Measurements from ENCODE around the gene RSPH3.
"Not testable (repeated sequence)": the region's sequence is repeated elsewhere in the genome, so short reads cannot be mapped to it uniquely, and the experiment has no call there.

The RSPH3 gene

DNA sequence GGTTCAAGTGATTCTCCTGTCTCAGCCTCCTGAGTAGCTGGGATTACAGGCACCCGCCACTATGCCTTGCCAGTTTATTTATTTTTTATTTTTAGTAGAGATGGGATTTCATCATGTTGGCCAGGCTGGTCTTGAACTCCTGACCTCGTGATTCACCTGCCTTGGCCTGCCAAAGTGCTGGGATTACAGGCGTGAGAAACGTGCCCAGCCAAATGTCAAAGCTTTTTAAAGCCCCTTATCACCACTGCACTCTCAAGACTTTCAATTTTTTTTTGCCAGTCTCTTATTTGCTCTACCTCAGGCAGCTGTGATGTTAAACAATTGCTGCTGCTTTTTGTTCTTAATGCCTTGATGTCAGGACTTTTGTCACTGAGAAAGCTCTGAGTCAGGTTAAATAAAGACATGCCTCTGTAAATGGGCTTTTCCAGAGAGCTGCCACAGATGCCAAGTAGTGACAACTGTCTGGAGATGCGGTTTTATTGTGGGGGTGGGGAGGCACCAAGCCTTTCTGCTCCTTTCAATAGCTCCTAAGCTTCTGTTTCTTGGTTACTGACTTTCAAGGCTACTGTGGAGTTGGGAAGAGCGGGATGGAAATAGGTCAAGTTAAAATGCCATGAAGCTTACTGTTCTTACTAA is 29.2 kb downstream of the RSPH3 start:
- DNase-seq = no peak

- DNase-seq = no peak
Observed at GRCh38 chr6:158969148-158969547, 30.9 kb downstream of the RSPH3 start.

GRCh38 chr6:158963020-158963808 is 36.8 kb downstream of the RSPH3 start:
- DNase-seq = no peak

DNA sequence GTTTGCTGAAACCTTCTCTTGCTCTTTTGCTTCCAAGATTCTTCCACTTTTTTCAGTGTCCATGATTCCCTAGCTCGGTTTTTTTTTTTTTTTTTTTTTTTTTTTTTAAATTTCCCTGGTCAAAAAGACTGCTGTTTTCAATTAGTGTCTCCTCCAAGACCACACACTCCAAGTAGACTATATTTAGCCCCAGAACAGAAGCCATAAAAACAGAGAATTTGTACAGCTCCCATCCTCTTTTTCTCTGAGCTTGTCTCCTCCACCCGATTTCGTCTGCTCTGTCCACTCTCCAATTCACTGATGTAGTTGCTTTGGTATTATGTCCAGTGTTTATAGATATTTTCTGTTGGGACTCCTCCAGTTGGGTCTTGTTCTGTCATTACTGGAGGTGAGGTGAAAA is 37.6 kb downstream of the RSPH3 start:
- DNase-seq = no peak

DNA sequence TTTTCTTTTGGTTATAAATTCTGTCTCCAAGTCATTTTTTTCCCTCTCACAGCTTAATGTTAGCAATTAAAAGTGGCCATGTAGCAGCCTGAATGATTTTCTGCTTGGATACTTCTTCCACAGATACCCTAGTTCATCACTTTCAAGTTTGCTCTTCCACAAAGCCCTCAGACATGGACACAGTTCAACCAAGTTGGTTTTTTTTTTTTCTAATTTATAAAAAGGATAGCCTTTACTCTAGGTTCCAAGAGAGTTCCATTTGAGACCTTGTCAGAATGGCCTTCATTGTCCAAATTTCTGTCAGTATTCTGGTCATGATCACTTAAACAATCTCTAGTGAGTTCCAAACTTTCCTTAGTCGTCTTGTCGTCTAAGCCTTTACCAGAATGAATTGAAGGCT is 40.0 kb downstream of the RSPH3 start:
- no peak for DNase-seq

- DNase-seq = no peak
Observed at GRCh38 chr6:158959552-158959951, 40.5 kb downstream of the RSPH3 start.

DNA sequence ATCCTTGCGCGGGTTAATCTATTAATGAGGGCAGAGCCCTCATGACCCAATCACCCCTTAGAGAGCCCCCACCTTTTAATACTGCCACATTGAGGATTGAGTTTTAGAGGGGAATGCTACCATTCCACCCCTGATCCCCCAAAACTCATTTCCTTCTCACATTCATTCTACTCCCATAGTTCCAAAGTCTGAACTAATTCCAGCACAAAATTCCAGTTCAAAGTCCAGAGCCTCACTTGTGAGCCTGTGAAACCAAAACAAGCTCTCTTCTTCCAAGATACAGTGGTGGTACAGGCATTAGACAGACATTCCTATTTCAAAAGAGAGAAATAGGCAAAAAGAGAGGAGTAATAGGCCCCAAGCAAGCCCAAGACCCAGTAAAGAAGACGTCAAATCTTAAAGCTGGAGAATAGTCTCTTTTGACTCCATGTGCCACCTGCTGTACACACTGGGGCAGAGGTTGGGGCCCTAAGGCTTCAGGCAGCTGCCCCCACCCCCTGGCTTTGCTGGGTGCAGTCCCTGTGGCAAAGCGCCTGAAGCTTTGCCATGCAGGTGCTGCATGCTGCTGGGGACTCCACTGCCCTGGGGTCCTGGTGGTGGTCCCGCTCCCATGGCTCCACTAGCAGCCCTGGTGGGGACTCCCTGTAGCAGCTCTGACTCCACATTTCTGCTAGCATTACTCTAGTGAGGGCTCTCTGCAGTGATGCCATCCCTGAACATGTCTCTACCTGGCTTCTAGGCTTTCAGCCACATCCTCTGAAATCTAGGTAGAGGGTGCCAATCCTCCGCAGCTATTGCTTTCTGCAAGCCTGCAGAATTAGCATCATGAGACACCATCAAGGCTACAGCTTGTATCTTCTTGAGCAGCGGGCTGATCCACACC is 41.3 kb downstream of the RSPH3 start:
- DNase-seq = no peak

- no peak for DNase-seq
Observed at GRCh38 chr6:158955255-158955654, 44.7 kb downstream of the RSPH3 start.

DNA sequence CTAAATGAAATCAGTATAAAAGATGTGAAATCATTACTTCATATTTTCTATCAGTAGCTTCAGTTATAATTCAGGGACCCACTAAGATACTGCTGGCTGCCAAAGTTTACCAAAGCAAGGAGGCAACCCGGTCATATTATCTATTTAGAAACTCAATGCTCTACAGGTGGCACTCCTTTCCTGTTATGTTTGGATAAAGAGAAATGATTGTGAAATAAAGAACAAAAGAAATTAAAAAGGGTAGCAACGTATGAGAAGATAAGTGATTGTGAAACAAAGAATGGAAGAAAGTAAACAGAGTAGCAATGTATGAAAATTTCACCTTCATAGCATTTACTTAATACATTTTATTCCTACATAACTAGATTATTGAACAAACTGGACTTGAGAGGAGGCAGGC is 45.2 kb downstream of the RSPH3 start:
- no peak for DNase-seq

GRCh38 chr6:158952011-158952410 is 48.0 kb downstream of the RSPH3 start:
- not testable (repeated sequence) for DNase-seq

GRCh38 chr6:158951565-158951964 is 48.4 kb downstream of the RSPH3 start:
- DNase-seq = not testable (repeated sequence)

- DNase-seq = no peak
Observed at GRCh38 chr6:158947284-158947683, 52.7 kb downstream of the RSPH3 start.

GRCh38 chr6:158943380-158944032 is 56.5 kb downstream of the RSPH3 start:
- no peak for DNase-seq

- no peak for DNase-seq
Observed at GRCh38 chr6:158942349-158942748, 57.7 kb downstream of the RSPH3 start.

DNA sequence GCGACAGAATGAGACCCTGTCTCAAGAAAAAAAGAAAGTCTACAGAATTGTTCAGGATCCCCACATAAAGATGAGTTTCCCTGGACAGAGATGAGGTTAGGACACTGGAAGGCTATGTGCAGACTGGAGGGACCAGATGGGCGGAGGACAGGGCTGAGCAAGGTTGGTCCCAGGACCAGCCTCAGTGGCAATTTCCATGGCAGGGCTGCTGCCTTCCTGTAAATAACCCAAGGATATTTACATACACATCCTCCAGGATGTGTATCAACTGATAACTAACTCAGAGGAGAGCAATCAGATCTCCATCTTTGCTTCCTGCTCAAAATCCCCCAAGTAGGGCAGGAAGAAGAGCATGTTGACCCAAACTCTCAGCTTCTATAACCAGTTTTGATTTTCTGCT is 58.8 kb downstream of the RSPH3 start:
- no peak for DNase-seq

GRCh38 chr6:158939255-158940159 is 60.5 kb downstream of the RSPH3 start:
- no peak for DNase-seq

- no peak for DNase-seq
Observed at GRCh38 chr6:158938811-158939254, 61.2 kb downstream of the RSPH3 start.

DNA sequence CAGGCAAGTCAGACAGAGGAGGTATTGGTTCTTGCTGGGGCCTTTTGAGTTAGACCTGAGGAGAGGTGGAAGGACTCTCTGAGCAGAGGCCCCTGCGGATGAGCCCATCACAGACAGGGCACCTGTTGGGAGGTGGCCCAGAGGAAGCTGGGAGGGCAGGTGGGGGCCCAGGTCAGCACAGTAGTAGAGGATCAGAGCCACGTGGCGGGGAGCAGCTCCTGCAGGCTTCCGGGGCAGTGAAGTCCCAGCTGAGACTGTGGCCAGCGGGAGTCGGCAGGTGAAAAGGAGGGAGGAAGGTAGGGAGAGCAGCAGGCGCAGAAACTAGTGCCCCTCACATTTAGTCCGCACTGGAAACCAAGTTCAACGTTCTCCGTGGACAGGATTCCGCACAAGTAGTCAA is 61.8 kb downstream of the RSPH3 start:
- DNase-seq = no peak

DNA sequence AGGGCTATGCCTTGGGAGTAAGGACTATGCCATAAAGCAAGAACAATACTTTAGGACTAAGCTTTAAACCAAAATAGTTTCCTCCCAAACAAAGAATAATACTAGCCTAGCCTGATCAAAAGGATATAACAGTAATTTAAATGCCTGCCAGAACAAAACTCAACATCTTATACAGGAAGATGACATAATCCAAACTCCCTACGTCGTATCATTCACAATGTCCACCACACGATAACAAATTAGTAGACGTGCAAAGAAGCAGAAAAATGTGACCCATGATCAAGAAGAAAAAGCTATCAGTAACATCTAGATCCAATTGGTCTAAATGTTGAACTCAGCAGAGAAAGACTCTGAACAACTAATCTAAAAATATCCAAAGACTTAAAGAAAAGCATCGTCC is 65.8 kb downstream of the RSPH3 start:
- no peak for DNase-seq

- DNase-seq = no peak
Observed at GRCh38 chr6:158933079-158933595, 66.9 kb downstream of the RSPH3 start.

GRCh38 chr6:158928068-158928467 is 71.9 kb downstream of the RSPH3 start:
- DNase-seq = no peak

GRCh38 chr6:158926414-158926813 is 73.6 kb downstream of the RSPH3 start:
- DNase-seq = no peak

Measured in NCI-H1694 treated with DMSO at 0.1 percent for 48 hours (cell line).